Measurements from ENCODE around the gene WDFY3.

The WDFY3 gene

DNA sequence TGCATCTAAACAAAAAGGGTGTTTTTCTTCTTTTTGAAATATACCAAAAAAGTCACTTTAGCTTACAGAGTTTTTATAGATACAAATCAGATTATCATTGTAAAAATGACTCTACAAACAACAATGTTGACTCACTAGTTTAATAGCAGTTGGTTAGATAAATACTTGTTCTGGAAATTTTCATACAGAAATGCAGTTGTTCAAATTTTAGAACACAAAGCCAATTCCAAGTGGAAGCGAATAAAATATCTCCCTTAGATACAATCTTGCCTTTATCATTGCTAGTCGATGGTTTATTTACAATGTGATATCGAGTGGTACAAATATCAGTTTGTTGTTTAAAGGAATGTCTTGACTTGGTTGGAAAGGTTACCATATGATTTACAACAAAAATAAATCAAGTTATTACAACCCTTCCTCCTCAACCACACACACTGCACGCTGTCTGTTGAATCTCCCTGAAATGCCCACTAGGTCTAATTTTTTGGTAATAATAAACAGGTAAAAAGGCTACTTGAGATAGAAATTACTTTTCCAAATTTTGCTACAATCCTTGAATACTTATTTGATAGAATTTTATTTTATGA is 268.8 kb downstream of the WDFY3 start:
- H3F3A ChIP-seq (ENCODE audit: insufficient read depth, low read length): no peaks in the 10 kb centered on the region
- no peaks in the 10 kb centered on the region for H3K9me2 ChIP-seq (ENCODE audit: low read depth, low read length)
- H3K4me2 ChIP-seq (ENCODE audit: low read length): no peak overlapping the region
- H3K27me3 ChIP-seq (ENCODE audit: insufficient read depth, low read length): no peaks in the 10 kb centered on the region
- no peak overlapping the region for H3K4me3 ChIP-seq (ENCODE audit: low read depth, low read length, poor library complexity, severe bottlenecking)
- H3K79me2 ChIP-seq (ENCODE audit: insufficient read depth, low read length): no peaks in the 10 kb centered on the region
- TF ChIP-seq, protein P1, sequence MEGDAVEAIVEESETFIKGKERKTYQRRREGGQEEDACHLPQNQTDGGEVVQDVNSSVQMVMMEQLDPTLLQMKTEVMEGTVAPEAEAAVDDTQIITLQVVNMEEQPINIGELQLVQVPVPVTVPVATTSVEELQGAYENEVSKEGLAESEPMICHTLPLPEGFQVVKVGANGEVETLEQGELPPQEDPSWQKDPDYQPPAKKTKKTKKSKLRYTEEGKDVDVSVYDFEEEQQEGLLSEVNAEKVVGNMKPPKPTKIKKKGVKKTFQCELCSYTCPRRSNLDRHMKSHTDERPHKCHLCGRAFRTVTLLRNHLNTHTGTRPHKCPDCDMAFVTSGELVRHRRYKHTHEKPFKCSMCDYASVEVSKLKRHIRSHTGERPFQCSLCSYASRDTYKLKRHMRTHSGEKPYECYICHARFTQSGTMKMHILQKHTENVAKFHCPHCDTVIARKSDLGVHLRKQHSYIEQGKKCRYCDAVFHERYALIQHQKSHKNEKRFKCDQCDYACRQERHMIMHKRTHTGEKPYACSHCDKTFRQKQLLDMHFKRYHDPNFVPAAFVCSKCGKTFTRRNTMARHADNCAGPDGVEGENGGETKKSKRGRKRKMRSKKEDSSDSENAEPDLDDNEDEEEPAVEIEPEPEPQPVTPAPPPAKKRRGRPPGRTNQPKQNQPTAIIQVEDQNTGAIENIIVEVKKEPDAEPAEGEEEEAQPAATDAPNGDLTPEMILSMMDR (IDR thresholded peaks at IDR 0.05; ENCODE audit: low read length): no peak
- no peak for TF ChIP-seq EZH2 (IDR thresholded peaks at IDR 0.05; ENCODE audit: borderline replicate concordance, low read length)
- no peaks in the 10 kb centered on the region for H4K20me1 ChIP-seq (ENCODE audit: insufficient read depth, low read length)
- no peak overlapping the region for H2AFZ ChIP-seq (ENCODE audit: low read length)
- H3K9ac ChIP-seq (ENCODE audit: low read length): no peak overlapping the region
- H3K4me1 ChIP-seq (ENCODE audit: insufficient read depth, low read length, severe bottlenecking): no peaks in the 10 kb centered on the region
- no peaks in the 10 kb centered on the region for H3K36me3 ChIP-seq (ENCODE audit: insufficient read depth, low read length)
- no peak overlapping the region for H3K27ac ChIP-seq (ENCODE audit: low read depth, low read length, poor library complexity, severe bottlenecking)
- no peaks in the 10 kb centered on the region for H3K9me3 ChIP-seq (ENCODE audit: low read length)

DNA sequence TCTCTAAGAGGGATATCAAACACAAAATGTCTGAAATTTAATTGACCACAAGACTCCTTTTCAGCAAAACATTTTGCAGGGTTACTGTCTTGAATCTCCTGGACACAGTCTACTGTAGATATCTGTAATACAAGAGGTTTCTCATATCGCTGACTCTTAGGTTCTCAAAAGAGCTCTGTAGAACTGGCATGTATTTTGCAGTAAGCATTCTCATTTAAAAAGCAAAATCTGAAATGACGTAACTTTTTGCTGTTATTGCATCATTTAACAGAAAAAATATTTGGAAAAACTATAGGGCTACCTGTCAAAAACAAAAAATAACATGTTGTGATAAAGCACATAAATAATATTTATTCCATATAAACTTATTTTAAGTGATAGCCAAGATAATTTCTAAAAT is 269.3 kb downstream of the WDFY3 start:
- Histone ChIP-seq H3K27ac (ENCODE audit: low read depth, low read length, poor library complexity, severe bottlenecking) (no peak overlapping the region), H3K4me2 (ENCODE audit: low read length) (no peak overlapping the region)

DNA sequence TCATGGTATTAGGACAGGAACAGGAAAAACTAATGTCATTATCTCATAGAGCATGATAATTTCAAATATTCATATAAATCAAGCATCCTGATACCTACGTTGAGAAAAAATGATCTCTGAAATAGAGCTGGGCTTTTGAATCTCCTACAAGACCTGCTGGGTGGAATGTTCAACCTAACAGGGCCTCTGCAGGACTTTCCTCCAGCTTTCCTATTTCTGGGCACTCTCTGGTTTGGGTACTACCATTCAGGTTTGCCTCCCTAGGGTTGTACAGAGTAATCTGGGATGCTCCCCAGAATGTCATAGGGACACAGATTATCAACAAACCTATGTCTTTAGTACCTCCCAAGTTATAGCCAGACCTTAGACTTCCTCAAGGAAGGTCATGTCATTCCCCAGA is 274.7 kb downstream of the WDFY3 start:
- no peaks in the 10 kb centered on the region for H3K27me3 ChIP-seq (ENCODE audit: insufficient read depth, low read length)
- no peaks in the 10 kb centered on the region for H3K4me1 ChIP-seq (ENCODE audit: insufficient read depth, low read length, severe bottlenecking)
- no peaks in the 10 kb centered on the region for H4K20me1 ChIP-seq (ENCODE audit: insufficient read depth, low read length)
- H3F3A ChIP-seq (ENCODE audit: insufficient read depth, low read length): no peaks in the 10 kb centered on the region
- H3K9me3 ChIP-seq (ENCODE audit: low read length): no peaks in the 10 kb centered on the region
- no peak overlapping the region for H2AFZ ChIP-seq (ENCODE audit: low read length)
- H3K36me3 ChIP-seq (ENCODE audit: insufficient read depth, low read length): no peaks in the 10 kb centered on the region
- no peaks in the 10 kb centered on the region for H3K79me2 ChIP-seq (ENCODE audit: insufficient read depth, low read length)
- TF ChIP-seq EZH2 (IDR thresholded peaks at IDR 0.05; ENCODE audit: borderline replicate concordance, low read length): no peak
- TF ChIP-seq, protein P1 (IDR thresholded peaks at IDR 0.05; ENCODE audit: low read length): no peak
- H3K4me2 ChIP-seq (ENCODE audit: low read length): no peak overlapping the region
- H3K9ac ChIP-seq (ENCODE audit: low read length): no peak overlapping the region
- no peak overlapping the region for H3K4me3 ChIP-seq (ENCODE audit: low read depth, low read length, poor library complexity, severe bottlenecking)
- no peak overlapping the region for H3K27ac ChIP-seq (ENCODE audit: low read depth, low read length, poor library complexity, severe bottlenecking)
- H3K9me2 ChIP-seq (ENCODE audit: low read depth, low read length): no peaks in the 10 kb centered on the region

More for the DNA sequence above, 269.3 kb downstream of the WDFY3 start:
- Histone ChIP-seq H4K20me1 (ENCODE audit: insufficient read depth, low read length) (no peaks in the 10 kb centered on the region), H3K9me2 (ENCODE audit: low read depth, low read length) (no peaks in the 10 kb centered on the region), H2AFZ (ENCODE audit: low read length) (no peak overlapping the region), H3K79me2 (ENCODE audit: insufficient read depth, low read length) (no peaks in the 10 kb centered on the region), H3K4me1 (ENCODE audit: insufficient read depth, low read length, severe bottlenecking) (no peaks in the 10 kb centered on the region), H3K9me3 (ENCODE audit: low read length) (no peaks in the 10 kb centered on the region), H3K36me3 (ENCODE audit: insufficient read depth, low read length) (no peaks in the 10 kb centered on the region), H3K4me3 (ENCODE audit: low read depth, low read length, poor library complexity, severe bottlenecking) (no peak overlapping the region), H3K27me3 (ENCODE audit: insufficient read depth, low read length) (no peaks in the 10 kb centered on the region), H3F3A (ENCODE audit: insufficient read depth, low read length) (no peaks in the 10 kb centered on the region), H3K9ac (ENCODE audit: low read length) (no peak overlapping the region)
- TF ChIP-seq, protein P1 (IDR thresholded peaks at IDR 0.05; ENCODE audit: low read length): no peak
- no peak for TF ChIP-seq EZH2 (IDR thresholded peaks at IDR 0.05; ENCODE audit: borderline replicate concordance, low read length)
